Tibial nerve (tissue), 4 donors: ENCODE measurements around the gene CYP2U1.
"Not testable (repeated sequence)": the region's sequence is repeated elsewhere in the genome, so short reads cannot be mapped to it uniquely, and the experiment has no call there.

Experiments
- EP300 ChIP-seq, 2 donors: sonication (generic); formaldehyde crosslinking; IDR thresholded peaks; one replicate each; pipeline ENCODE4 v1.6.1; 2017; ENCODE audit warnings: antibody characterized with exemption in 2 of 2, mild to moderate bottlenecking in 1 of 2
- POLR2A ChIP-seq, 2 donors: fragments of 450-650 bp; IDR thresholded peaks; one replicate each; pipeline ENCODE4 v1.6.1; 2017; ENCODE audit warnings: antibody characterized with exemption in 2 of 2, mild to moderate bottlenecking in 2 of 2, moderate library complexity in 2 of 2
- TF ChIP-seq, protein P1 (sequence below), 5 experiments: fragments of 200-600 bp in 3 of 5; fragments of 450-650 bp in 2 of 5; sonication (generic) in 3 of 5; IDR thresholded peaks; one replicate each; pipeline ENCODE4 v1.5.1; 2016 to 2019; ENCODE audit warnings: antibody characterized with exemption in 5 of 5, mild to moderate bottlenecking in 3 of 5, moderate library complexity in 2 of 5

DNA sequence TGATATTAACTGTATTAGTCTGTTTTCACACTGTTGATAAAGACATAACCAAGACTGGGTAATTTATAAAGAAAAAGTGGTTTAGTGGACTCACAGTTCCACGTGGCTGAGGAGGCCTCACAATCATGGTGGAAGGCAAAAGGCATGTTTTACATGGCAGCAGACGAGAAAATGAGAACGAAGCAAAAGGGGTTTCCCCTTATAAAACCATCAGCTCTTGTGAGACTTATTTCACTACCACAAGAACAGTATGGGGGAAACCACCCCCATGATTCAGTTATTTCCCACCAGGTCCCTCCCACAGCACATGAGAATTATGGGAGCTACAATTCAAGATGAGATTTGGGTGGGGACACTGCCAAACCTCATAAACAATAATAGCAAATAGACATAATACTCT is 26.3 kb upstream of the CYP2U1 start:
- TF ChIP-seq, protein P1, sequence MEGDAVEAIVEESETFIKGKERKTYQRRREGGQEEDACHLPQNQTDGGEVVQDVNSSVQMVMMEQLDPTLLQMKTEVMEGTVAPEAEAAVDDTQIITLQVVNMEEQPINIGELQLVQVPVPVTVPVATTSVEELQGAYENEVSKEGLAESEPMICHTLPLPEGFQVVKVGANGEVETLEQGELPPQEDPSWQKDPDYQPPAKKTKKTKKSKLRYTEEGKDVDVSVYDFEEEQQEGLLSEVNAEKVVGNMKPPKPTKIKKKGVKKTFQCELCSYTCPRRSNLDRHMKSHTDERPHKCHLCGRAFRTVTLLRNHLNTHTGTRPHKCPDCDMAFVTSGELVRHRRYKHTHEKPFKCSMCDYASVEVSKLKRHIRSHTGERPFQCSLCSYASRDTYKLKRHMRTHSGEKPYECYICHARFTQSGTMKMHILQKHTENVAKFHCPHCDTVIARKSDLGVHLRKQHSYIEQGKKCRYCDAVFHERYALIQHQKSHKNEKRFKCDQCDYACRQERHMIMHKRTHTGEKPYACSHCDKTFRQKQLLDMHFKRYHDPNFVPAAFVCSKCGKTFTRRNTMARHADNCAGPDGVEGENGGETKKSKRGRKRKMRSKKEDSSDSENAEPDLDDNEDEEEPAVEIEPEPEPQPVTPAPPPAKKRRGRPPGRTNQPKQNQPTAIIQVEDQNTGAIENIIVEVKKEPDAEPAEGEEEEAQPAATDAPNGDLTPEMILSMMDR (IDR thresholded peaks at IDR 0.05) = not testable (repeated sequence)
- TF ChIP-seq POLR2A, EP300 (IDR thresholded peaks at IDR 0.05): not testable (repeated sequence)
